Measurements from ENCODE around the gene INPP5F. TPM values are rescaled to one million over a fixed set of nuclear protein-coding genes. Genes with fewer than 3 reads are reported as not detected.

INPP5F gene
- total RNA-seq, 1 donor from 2014 or later: 4.9 TPM

GRCh38 chr10:119807960-119808697 lies 82.3 kb downstream of the INPP5F start:
- Histone ChIP-seq H3K27me3 (ENCODE audit: low read depth) (no peaks in the 10 kb centered on the region), H3K27ac (replicated peaks) (no peak overlapping the region), H3K9me3 (replicated peaks) (no peaks in the 10 kb centered on the region), H3K36me3 (peaks cover 16% of the 10 kb centered on the region), H3K4me1 (peaks cover 9% of the 10 kb centered on the region), H3K4me3 (no peak overlapping the region)
- TF ChIP-seq CTCF (IDR thresholded peaks at IDR 0.05; ENCODE audit: borderline replicate concordance): no peak
- no peak for DNase-seq
- intact Hi-C loops (cut with micrococcal nuclease): no loop called here

- Histone ChIP-seq H3K27me3 (ENCODE audit: low read depth) (no peaks in the 10 kb centered on the region), H3K9me3 (replicated peaks) (no peaks in the 10 kb centered on the region), H3K4me3 (no peak overlapping the region), H3K36me3 (peaks cover 21% of the 10 kb centered on the region), H3K27ac (replicated peaks) (no peak overlapping the region), H3K4me1 (peaks cover 9% of the 10 kb centered on the region)
- intact Hi-C loops (cut with micrococcal nuclease): no loop called here
- no peak for TF ChIP-seq CTCF (IDR thresholded peaks at IDR 0.05; ENCODE audit: borderline replicate concordance)
- DNase-seq: no peak
These were observed 85.3 kb downstream of the INPP5F start for GRCh38 chr10:119811122-119811521.

GRCh38 chr10:119812684-119813083 lies 86.8 kb downstream of the INPP5F start:
- DNase-seq: no peak
- Histone ChIP-seq H3K4me1 (peaks cover 9% of the 10 kb centered on the region), H3K27ac (replicated peaks) (no peak overlapping the region), H3K9me3 (replicated peaks) (no peaks in the 10 kb centered on the region), H3K36me3 (peaks cover 21% of the 10 kb centered on the region), H3K27me3 (ENCODE audit: low read depth) (no peaks in the 10 kb centered on the region), H3K4me3 (no peak overlapping the region)
- TF ChIP-seq CTCF (IDR thresholded peaks at IDR 0.05; ENCODE audit: borderline replicate concordance): no peak
- intact Hi-C loops (cut with micrococcal nuclease): no loop called here

GRCh38 chr10:119815671-119816070 lies 89.8 kb downstream of the INPP5F start:
- peaks cover 30% of the 10 kb centered on the region for H3K36me3 ChIP-seq
- DNase-seq: no peak
- H3K27me3 ChIP-seq (ENCODE audit: low read depth): no peaks in the 10 kb centered on the region
- H3K4me1 ChIP-seq: peaks cover 16% of the 10 kb centered on the region
- TF ChIP-seq CTCF (IDR thresholded peaks at IDR 0.05; ENCODE audit: borderline replicate concordance): no peak
- H3K4me3 ChIP-seq: no peak overlapping the region
- H3K27ac ChIP-seq (replicated peaks): no peak overlapping the region
- no peaks in the 10 kb centered on the region for H3K9me3 ChIP-seq (replicated peaks)
- intact Hi-C loops (cut with micrococcal nuclease): no loop called here

GRCh38 chr10:119817991-119818888 lies 92.4 kb downstream of the INPP5F start:
- peaks cover 6% of the 10 kb centered on the region for H3K4me1 ChIP-seq
- peak; percentile 52 for DNase-seq
- peaks cover 28% of the 10 kb centered on the region for H3K36me3 ChIP-seq
- H3K4me3 ChIP-seq: peak overlapping the region; percentile 51
- H3K9me3 ChIP-seq (replicated peaks): no peaks in the 10 kb centered on the region
- H3K27ac ChIP-seq (replicated peaks): no peak overlapping the region
- H3K27me3 ChIP-seq (ENCODE audit: low read depth): no peaks in the 10 kb centered on the region
- no peak for TF ChIP-seq CTCF (IDR thresholded peaks at IDR 0.05; ENCODE audit: borderline replicate concordance)
- intact Hi-C loops (cut with micrococcal nuclease): no loop called here
